Osteocyte (in vitro differentiated cells): Measurements from ENCODE around the gene TMED4. TPM values are rescaled to one million over a fixed set of nuclear protein-coding genes. Genes with fewer than 3 reads are reported as not detected.
"Not testable (repeated sequence)": the region's sequence is repeated elsewhere in the genome, so short reads cannot be mapped to it uniquely, and the experiment has no call there.

ENCODE experiments used
- DNase-seq: peaks from one replicate; pipeline ENCODE4 v3.0.0; 2021; ENCODE audit warnings: mixed read lengths; ENCODE audit not compliant: unreplicated experiment; ENCODE audit errors: extremely low spot score
- H3K27ac Mint-ChIP-seq: one replicate; pipeline ENCODE4 v1.8.0; 2021; ENCODE audit warnings: mild to moderate bottlenecking, mixed read lengths; ENCODE audit not compliant: unreplicated experiment
- H3K27me3 Mint-ChIP-seq: one replicate; pipeline ENCODE4 v1.8.0; 2021; ENCODE audit warnings: mixed read lengths; ENCODE audit not compliant: unreplicated experiment
- H3K36me3 Mint-ChIP-seq: one replicate; pipeline ENCODE4 v1.8.0; 2021; ENCODE audit warnings: mixed read lengths; ENCODE audit not compliant: unreplicated experiment
- H3K4me1 Mint-ChIP-seq: one replicate; pipeline ENCODE4 v1.8.0; 2021; ENCODE audit warnings: mixed read lengths; ENCODE audit not compliant: unreplicated experiment
- H3K4me3 Mint-ChIP-seq: one replicate; pipeline ENCODE4 v1.8.0; 2021; ENCODE audit warnings: mild to moderate bottlenecking, moderate library complexity, mixed read lengths; ENCODE audit not compliant: unreplicated experiment
- H3K9me3 Mint-ChIP-seq: one replicate; pipeline ENCODE4 v1.8.0; 2021; ENCODE audit warnings: mixed read lengths; ENCODE audit not compliant: unreplicated experiment
- CTCF ChIP-seq: fragments of 200-600 bp; sonication (generic); IDR thresholded peaks from 2 replicates; pipeline ENCODE4 v1.5.0; 2021; ENCODE audit warnings: antibody characterized with exemption, mild to moderate bottlenecking, moderate library complexity
- total RNA-seq: library from RNA; stranded (reverse); gene quantifications from 2 replicates; pipeline ENCODE4 v1.2.1, GENCODE V29; 2021

Gene TMED4
- total RNA-seq, 1 donor from 2014 or later: 89.6 TPM

- Mint-ChIP-seq H3K4me3 (peak within 1 kb of the TSS; percentile 96), H3K27ac (peak within 1 kb of the TSS; percentile 98), H3K9me3 (no peaks in the 10 kb centered on the region), H3K27me3 (peaks cover 7% of the 10 kb centered on the region), H3K36me3 (no peaks in the 10 kb centered on the region), H3K4me1 (peaks cover 39% of the 10 kb centered on the region)
- TF ChIP-seq CTCF: no peak
- peak; percentile 100 for DNase-seq
Measured at GRCh38 chr7:44606341-44607140, 24.5 kb upstream of the TMED4 start, which contains the start of gene OGDH. OGDH (plus strand) TSS chr7:44606627; CDS start chr7:44624344, 17,717 bp downstream.

DNA sequence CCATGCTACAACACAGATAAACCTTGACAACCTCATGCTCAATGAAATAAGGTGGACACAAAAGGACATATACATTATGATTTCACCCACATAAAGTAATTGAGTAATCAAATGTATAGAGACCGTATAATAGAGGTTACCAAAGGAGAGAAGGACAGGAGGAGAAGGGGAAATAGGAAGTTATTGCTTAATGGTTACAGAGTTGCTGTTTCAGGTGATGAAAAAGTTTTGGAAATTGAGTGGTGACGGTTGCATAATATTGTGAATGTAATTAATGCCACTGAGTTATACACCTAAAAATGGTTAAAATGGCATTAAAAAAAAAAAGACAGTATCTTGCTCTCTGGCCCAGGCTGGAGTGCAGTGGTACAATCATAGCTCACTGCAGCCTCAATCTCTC, 22.9 kb upstream of the TMED4 start:
- Mint-ChIP-seq H3K36me3 (no peaks in the 10 kb centered on the region), H3K27me3 (peaks cover 20% of the 10 kb centered on the region), H3K27ac (peak overlapping the region; percentile 23), H3K4me1 (peaks cover 37% of the 10 kb centered on the region), H3K4me3 (peak overlapping the region; percentile 14), H3K9me3 (no peaks in the 10 kb centered on the region)
- DNase-seq: no peak
- no peak for TF ChIP-seq CTCF

- TF ChIP-seq CTCF: no peak
- Mint-ChIP-seq H3K27me3 (peaks cover 22% of the 10 kb centered on the region), H3K9me3 (no peaks in the 10 kb centered on the region), H3K36me3 (no peaks in the 10 kb centered on the region), H3K4me1 (peaks cover 21% of the 10 kb centered on the region), H3K27ac (no peak overlapping the region), H3K4me3 (no peak overlapping the region)
- no peak for DNase-seq
Measured at GRCh38 chr7:44603193-44603592, 21.2 kb upstream of the TMED4 start.

DNA sequence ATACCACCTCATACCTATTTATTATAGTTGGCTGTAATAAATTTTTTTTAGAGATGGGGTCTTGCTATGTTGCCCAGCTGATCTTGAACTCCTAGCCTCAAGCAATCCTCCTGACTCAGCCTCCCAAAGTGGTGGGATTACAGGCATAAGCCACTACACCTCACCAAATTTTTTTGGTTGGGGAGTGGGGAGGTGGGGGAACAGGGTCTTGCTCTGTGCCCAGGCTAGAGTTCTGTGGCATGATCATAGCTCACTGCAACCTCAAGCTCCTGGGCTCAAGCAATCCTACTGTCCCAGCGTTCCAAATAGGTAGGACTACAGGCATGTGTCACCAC, 20.5 kb upstream of the TMED4 start:
- Mint-ChIP-seq H3K4me1 (peaks cover 16% of the 10 kb centered on the region), H3K36me3 (no peaks in the 10 kb centered on the region), H3K9me3 (no peaks in the 10 kb centered on the region), H3K4me3 (no peak overlapping the region), H3K27me3 (peaks cover 22% of the 10 kb centered on the region), H3K27ac (no peak overlapping the region)
- TF ChIP-seq CTCF: no peak
- DNase-seq: no peak

GRCh38 chr7:44599222-44599621, 17.2 kb upstream of the TMED4 start:
- H3K36me3 Mint-ChIP-seq: no peaks in the 10 kb centered on the region
- peaks cover 25% of the 10 kb centered on the region for H3K27me3 Mint-ChIP-seq
- no peak overlapping the region for H3K27ac Mint-ChIP-seq
- H3K4me1 Mint-ChIP-seq: no peaks in the 10 kb centered on the region
- no peak for TF ChIP-seq CTCF
- no peak overlapping the region for H3K4me3 Mint-ChIP-seq
- no peak for DNase-seq
- H3K9me3 Mint-ChIP-seq: no peaks in the 10 kb centered on the region

DNA sequence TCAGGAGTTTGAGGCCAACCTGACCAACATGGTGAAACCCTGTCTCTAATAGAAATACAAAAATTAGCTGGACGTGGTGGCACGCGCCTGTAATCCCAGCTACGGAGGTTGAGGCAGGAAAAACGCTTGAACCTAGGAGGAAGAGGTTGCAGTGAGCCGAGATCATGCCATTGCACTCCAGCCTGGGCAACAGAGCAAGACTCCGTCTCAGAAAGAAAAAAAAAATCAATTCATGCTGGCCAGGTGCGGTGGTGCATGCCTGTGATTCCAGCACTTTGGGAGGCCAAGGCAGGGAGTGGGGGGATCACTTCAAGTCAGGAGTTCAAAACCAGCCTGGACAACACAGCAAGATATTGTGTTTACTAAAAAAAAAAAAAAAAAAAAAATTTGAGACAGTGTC, 15.2 kb upstream of the TMED4 start:
- not testable (repeated sequence) for H3K4me1 Mint-ChIP-seq, H3K4me3 Mint-ChIP-seq, H3K9me3 Mint-ChIP-seq, DNase-seq, H3K36me3 Mint-ChIP-seq, H3K27ac Mint-ChIP-seq
- peaks cover 24% of the 10 kb centered on the region for H3K27me3 Mint-ChIP-seq
